GM19468 (cell line): ENCODE data around the gene CPZ.
"Not testable (repeated sequence)": the region's sequence is repeated elsewhere in the genome, so short reads cannot be mapped to it uniquely, and the experiment has no call there.

ENCODE experiments used
- ATAC-seq: cut with Tn5 transposase; IDR thresholded peaks from one replicate; pipeline ENCODE4 v1.9.1; 2021; ENCODE audit warnings: mild to moderate bottlenecking, moderate library complexity, moderate number of reproducible peaks; ENCODE audit not compliant: unreplicated experiment; ENCODE audit errors: extremely low read depth

CPZ gene

DNA sequence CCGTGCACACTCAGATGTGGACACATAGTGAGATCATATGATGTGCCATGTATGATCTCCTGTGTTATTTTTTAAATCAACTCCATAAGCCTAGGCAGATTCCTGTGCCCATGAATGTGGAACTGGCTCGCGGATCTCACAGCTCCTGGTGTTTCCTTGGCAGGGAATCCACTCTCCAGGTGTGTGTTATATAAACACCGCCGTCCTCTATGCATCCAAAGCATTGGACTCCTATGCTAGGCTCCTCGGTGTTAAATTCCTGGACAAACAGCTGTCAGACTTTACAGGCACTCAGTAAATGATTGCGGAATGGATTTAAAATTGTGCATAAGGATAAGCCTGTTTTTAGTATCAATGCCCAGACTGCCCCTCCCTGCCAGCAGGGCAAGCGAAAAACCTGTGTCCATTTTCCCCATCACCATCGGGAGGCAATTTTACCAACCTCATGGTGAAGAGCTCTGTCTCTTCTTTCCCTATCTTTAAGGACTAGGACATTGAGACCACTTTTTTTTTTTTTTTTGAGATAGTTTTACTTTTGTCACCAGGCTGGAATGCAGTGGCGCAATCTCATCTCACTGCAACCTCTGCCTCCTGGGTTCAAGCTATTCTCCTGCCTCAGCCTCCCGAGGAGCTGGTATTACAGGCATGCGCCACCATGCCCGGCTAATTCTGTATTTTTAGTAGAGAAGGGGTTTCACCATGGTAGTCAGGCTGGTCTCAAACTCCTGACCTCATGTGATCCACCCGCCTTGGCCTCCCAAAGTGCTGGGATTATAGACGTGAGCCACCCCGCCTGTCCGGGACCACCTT is 36.0 kb upstream of the CPZ start:
- ATAC-seq: no peak

DNA sequence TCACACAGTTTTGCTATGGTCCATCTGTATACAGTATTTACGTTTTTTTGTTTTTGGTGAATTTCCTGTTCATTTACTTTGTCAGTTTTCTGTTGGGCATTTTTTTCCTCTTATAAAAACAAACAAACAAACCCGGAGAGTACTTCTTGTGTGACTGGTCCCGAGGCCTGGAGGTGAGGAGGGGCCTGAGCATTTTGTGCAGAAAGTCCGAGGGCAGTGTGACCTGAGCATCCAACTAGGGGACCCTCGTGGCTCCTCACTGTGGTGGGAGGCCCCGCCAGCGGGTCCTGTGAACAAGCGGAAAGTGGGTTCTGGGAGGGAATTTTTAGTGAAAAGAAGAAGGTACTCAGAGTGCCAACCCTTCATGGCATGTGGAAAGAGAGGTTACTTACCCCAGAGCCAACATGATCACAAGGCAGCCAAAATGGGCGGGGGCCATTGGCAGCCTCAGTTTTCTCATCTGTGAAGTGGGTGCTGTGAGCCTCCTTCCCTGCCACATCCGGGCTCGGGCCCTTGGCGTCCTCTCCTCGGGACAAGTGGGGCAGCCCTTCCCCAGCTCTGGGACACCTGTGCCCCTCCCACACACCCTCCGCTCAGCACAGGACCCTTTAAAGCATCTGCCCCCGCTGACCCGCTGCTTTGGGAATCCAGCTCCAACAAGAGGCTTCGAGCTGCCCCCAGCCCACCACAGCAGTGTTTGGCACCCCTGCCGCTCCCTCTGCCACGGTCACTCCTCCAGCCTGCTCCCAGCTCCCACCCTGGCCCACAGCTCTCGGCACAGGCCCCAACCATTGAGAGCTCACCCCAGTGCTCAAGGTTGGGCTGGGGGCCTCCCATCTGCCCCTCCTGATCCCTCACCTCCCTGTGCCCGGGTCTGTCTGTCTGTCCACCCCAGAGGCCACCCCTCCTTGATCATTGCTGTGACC is 35.2 kb upstream of the CPZ start:
- no peak for ATAC-seq

DNA sequence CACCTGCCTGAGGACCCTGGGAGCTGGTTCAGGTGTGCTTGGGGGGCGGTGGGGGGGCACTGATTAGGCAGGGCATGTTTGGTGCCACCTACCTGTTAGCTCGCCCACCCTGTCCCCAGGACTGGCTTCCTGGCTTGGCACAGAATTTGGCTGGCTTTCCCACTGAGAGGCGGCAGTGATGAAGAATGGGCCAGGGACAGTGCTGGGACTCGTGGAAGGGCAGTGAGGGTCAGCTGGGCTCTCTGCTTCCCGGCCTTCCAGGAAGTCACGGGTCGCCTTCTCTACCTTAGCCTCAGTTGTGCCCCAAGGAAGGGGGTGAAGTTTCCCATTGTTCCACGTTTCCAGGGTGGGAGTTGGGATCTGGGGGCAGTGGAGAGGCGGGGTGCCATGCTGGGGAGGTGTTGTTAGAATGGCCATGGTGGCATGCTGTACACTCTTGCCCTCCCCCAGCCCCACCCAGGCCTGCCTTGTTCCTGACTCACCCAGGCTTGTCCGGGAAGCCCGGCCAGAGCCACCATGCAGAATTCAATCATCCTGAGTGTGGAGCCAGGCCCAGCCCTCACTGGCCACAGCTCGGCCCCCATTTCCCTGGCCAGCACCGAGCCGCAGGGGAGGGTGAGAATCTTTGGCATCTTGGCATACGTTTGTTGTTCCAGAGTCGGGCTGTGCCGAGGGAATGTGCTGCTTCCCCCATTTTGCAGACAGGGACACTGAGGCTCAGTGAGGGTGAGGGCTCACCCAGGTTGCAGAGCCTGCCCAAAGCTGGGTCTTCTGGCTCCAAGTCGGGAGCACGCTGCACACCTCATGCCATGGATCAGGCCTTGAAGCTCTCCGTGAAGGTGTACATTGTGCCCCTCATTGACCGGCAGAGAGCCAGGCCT is 34.2 kb upstream of the CPZ start:
- no peak for ATAC-seq

DNA sequence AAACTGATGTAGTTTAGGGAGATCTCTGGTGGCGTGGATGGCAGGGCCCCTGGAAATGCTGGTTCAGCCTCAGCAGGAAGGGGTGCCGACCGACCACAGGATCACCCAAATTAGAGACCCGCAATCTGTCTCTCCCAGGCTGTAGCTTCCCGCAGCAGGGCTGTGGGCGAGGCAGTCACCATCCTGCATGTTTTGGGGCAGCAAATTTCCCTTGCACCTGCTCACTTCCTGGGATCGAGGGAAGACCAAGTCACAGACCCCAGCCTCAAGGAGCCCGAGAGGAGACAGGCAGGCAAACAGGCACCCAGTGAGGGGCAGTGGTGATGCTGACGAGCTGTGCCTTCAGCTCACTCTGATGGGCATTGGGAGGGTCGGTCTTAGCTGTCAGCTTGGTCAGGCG is 33.6 kb upstream of the CPZ start:
- no peak for ATAC-seq

DNA sequence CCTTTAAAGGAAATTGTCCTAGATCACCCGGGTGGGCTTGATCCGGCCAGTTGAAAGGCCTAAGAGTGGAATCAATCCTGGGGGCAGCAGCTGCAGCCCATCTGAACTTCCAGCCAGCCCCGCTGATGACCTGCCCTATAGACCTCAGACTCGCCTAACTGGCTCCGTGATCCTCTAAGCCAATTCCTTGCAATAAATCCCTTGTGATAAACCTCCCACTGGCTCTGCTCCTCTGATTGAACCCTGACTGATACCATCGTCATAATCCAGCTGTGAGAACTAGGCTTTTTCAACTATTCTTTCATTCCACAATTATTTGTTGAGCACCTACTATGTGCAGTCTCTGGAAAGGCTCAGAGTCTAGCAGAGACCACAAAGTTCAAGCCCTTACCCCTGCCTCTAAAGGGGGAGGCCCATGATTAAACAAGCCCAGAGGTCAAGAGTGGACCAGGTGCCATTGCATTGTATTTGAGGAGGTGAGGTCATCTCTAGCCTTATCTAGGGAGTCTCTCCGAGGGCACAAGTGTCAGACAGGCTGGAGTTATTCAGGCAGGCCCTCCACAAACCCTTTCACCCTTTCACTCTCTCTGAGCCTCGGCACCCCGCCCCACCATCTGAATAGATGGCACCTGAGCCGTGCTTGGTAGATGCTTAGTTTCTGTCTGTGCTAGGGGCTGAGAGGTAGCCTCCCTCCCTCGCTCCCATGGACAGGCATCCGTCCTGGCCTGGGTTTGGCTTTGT is 32.9 kb upstream of the CPZ start:
- no peak for ATAC-seq

DNA sequence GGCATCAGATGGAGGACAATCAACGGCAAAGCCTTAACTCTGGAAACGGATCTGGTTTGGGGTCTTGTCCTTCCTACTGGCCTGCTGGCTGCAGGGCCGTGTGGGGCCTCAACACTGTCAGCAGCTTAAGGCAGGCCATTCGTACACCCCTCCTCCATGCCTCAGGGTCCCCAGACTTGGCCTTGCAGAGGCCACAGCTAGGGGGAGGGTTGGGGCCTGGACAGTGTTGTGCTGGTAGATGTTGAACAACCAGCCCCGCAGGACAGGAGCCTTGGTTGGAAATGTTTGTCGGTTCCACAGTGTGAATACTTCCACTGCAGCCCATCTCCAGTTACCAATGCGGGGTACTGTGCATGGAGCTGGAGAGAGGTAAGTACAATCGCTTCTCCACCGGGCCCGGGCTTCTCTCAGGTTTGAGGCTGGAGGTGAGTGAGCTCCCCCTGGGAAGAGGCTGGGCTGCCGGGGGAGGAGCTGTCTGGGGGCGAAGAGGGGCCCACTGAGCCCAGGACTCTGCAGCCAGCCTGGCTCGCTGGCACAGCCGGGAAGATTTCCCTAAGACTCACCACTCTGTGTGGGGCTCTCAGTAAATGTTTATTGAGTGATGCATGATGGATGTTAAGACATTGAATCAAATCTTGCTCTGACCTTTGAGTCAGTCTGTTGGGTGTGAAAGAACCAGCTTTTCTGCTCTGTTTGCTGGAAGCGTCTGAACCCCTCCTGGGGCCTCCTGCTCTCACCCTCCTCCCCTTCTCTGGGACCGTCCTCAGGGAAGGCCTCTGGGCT is 32.1 kb upstream of the CPZ start:
- no peak for ATAC-seq

DNA sequence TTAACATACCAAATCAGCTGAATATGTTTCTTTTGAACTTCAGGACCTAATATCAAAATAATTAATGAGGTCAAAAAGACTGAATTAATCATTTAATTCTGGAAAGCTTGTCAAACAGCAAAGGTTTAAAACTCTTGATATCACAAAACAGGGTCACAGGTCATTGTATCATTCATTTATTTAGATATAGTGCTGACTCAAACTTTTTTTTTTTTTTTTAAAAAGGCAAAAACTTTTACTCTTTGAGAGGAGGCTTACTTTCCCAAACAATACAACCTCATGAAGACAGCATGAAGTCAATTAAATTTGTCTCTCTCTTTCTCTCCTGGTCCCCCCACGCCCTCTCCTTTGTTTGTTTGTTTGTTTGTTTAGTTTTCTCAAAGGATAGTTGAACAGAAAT is 28.0 kb upstream of the CPZ start:
- no peak for ATAC-seq

DNA sequence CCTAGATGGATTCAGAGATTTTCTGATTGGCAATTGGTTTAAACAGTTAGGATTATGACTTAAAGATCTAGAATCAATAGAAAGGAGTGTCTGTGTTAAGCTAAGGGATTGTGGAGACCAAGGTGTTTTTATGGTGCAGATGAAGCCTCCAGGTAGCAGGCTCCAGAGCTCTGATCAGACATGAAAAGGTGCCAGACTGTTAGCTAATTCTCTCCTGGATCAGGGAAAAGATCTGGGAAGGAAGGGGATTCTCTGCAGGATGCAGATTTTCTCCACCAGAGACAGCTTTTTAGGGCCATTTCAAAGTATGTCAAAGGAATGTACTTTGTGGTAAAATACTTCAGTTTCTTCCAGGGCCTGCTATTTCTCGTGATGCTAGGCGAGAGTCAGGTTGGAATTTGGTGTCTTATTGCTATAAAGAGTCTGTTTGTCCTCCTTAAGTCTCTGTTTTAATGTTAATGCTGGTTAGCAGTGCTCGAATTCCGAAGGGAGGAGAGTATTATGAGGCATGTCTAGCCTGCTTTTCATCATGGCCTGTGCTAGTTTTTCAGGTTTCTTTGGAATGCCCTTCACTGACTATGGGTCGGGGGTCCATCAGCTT is 24.4 kb upstream of the CPZ start:
- no peak for ATAC-seq

DNA sequence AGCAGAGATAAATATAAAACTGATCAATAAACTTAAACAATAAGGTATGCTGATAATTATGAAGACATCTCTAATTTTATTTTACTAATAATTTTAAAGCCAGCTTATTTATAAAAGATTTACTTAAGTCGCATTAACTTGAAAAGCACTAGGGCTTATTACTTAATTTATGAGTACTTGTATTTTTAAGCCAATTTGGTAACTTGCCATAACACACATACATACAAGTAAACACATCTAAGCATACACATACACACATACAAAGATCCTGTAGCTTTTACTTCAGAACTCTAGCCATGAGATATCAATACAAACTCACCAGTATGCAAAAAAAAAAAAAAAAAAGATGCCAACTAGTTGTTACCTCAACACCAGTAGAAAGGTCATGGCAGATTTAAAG is 22.4 kb upstream of the CPZ start:
- ATAC-seq: no peak

DNA sequence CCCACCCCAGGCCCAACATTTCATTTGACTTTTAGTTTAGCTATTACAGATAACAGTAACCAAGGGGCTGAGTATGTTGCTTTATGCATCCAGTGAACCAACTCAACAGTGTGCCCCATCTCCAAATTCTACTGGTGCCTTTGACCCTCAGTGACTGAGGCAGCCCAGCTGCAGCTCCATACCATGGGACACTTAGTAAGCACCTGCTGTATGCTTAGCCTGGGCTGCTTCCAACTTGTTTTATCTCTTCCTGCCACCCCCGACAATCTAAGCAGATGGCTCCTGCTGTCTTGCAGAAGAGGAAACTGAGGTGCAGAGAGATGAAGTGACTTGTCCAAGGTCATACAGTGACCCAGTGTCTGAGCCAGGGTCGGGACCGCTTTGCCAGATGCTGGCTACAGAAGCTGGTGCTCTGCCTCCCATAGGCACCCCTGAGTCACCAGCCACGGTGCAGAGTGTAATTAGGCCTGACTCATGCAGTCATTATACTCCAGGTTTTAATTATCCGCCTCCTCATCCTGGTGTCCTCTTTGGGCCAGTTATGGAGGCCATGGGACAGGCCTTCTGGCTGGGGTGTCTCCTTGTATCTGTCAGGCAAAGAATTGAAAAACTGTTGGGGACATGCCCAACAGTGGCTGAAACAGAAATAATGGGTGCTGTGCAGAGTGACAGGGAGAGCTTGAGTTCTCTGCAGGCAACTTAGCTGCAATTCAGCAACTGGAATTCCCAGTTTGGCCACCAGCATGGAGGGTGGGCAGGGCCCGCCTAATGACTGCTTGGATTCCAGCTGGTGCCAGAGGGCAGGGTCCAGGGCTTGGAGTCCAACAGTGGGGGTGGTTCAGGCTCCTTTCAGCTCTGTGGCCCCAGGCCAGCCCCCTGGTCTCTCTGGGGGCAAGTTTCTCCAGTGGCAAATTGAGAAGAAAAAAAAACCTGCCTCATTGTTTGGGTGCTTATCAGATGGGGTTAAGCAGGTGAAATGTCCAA is 20.6 kb upstream of the CPZ start:
- ATAC-seq: no peak

DNA sequence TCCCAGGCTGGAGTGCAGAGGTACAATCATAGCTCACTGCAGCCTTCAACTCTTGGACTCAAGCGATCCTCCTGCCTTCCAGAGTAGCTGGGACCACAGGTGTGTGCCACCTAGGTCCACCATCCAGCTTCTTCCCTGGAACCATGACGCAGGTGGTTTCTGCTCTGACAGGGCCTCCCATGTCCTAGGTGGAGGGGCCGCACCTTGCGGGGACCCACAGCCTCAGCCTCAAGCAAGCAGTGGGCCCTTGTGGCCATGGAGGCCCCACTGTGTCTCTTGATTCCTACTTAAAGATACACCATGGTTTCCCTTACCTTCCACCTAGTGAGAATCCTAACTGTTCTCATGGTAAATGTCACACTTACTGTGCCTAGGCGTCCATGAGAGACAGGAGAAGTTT is 19.3 kb upstream of the CPZ start:
- ATAC-seq: no peak

DNA sequence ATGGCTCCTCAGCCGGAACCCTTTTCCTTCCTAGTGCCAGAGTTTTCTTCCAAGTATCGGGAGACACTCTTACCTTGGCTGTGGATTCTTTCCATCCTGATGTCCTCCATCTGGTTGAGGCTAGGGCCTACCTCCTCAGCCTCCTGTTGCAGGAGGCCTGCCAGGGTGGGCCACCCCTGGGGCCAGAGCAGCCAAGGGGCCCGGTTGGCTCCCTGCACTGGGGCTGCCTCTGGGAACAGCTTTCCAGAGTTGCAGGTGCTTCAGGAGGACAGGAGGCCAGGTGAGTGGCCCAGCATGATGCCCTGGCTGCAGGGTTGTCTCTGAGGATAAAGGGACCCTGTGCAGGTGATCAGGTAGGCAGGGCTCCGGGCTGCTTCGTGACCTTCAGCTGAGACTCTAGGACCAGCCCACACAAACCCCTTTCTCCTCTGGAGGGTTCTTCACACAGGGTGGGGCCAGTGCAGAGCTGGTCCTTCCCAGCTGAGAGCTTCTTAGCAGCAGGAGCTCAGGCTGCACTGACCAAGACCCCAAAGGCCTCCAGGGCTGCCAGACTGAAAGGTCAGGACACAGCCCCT is 17.7 kb upstream of the CPZ start:
- ATAC-seq: no peak

DNA sequence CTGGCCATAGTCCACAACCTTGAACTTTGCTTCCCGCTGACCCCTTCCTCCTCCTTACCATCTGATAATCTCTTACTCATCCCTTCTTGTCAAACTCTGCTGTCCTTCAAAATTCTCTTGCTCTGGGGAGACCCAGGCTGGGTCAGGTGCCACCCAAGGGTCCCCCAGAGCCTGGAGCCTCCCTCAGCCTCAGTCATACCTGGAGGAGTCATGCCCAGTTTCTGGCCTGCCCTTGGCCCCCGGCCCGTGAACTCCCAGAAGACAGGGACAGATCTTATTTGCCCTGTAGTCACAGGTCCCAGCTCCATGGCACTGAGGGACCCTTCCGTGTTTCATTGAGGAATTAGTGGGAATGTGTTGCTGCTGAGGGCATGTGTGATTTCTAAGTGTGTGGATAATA is 17.1 kb upstream of the CPZ start:
- no peak for ATAC-seq

DNA sequence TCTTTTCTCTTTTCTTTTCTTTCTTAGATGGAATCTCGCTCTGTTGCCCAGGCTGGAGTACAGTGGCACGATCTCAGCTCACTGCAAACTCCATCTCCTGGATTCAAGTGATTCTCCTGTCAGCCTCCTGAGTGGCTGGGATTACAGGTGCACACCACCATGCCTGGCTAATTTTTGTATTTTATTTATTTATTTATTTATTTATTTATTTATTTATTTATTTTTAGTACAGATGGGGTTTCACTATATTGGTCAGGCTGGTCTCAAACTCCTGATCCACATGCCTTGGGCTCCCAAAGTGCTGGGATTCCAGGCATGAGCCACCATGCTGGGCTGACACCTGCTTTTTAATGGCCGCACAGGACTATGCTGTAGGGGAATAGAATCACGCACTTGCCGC is 16.0 kb upstream of the CPZ start:
- not testable (repeated sequence) for ATAC-seq

DNA sequence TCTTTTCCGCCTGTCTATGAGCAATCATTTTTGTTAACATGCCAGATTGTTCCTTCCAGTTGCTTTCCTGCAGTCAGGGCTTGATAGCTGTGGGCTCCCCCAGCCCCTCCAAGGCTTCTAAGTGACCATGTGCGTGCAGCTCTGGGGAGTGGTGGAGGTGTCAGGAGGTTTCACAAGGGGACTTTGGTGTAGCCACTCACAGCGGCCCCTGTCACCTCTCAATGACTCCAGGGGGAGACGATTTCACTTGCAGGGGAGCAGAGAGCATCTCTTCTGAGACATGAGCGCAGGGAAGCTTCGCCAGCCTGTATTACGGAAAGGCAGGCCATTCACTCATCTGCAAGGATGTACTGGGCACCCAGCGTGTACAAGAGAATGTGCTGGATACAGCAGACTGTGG is 15.5 kb upstream of the CPZ start:
- no peak for ATAC-seq

DNA sequence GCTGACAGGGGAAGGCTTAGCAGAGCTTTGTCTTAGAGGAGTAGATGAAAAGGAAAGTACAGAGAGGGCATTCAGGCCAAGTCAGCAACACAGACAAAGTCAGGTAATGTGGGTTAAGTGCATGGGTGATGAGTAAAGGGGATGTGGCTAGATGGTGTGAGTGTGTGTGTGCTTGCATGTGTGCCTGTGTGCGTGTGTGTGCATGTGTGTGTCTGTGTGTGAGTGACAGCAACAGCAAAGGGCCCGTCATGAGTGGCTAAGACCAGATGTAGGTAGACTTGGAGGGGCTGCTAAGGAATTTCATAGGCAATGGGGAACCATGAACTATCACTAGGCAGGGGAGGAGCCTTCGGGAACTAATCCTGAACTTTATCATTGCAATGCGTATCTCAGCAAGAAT is 14.6 kb upstream of the CPZ start:
- no peak for ATAC-seq

DNA sequence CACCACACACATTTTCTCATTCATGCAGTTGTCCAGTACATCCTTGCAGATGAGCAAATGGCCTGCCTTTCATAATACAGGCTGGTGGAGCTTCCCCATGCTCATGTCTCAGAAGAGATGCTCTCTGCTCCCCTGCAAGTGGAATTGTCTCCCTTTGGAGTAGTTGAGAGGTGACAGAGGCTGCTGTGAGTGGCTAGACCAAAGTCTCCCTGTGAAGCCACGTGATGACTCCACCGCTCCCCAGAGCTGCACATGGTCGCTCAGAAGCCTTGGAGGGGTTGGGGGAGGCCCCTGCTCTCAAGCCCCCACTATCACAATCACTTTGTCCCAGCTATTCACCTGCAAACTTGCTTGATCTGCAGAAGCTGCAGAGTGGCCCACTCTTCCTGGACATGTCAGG is 13.8 kb upstream of the CPZ start:
- no peak for ATAC-seq
